Measurements from ENCODE around the gene EVA1C.
"Not testable (repeated sequence)": the region's sequence is repeated elsewhere in the genome, so short reads cannot be mapped to it uniquely, and the experiment has no call there.

EVA1C gene

GRCh38 chr21:32412162-32413014 is at the start of gene EVA1C:
EVA1C (plus strand) TSS chr21:32412706; CDS start chr21:32412854, 148 bp downstream.
- in situ Hi-C loops (cut with MboI; ENCODE audit: low sequenced_read_pairs), result loop anchor here (25.0 kb wide), 1 partner anchor 775 kb away; no protein-coding TSS in a partner anchor

- in situ Hi-C loops (cut with MboI; ENCODE audit: low sequenced_read_pairs), result no loop called here
Measured at GRCh38 chr21:32364387-32364786, 48.1 kb upstream of the EVA1C start.

GRCh38 chr21:32364796-32365195 is 47.7 kb upstream of the EVA1C start:
- in situ Hi-C loops (cut with MboI; ENCODE audit: low sequenced_read_pairs), result no loop called here

GRCh38 chr21:32366191-32366590 is 46.3 kb upstream of the EVA1C start:
- in situ Hi-C loops (cut with MboI; ENCODE audit: low sequenced_read_pairs), result no loop called here

GRCh38 chr21:32367158-32367557 is 45.3 kb upstream of the EVA1C start:
- in situ Hi-C loops (cut with MboI; ENCODE audit: low sequenced_read_pairs), result no loop called here

GRCh38 chr21:32368386-32368785 is 44.1 kb upstream of the EVA1C start:
- in situ Hi-C loops (cut with MboI; ENCODE audit: low sequenced_read_pairs), result no loop called here

- in situ Hi-C loops (cut with MboI; ENCODE audit: low sequenced_read_pairs), result not testable (repeated sequence)
Measured at GRCh38 chr21:32368961-32369360, 43.5 kb upstream of the EVA1C start.

- in situ Hi-C loops (cut with MboI; ENCODE audit: low sequenced_read_pairs), result no loop called here
Measured at GRCh38 chr21:32370998-32371766, 41.3 kb upstream of the EVA1C start.

- in situ Hi-C loops (cut with MboI; ENCODE audit: low sequenced_read_pairs), result no loop called here
Measured at GRCh38 chr21:32371913-32372314, 40.6 kb upstream of the EVA1C start.

- in situ Hi-C loops (cut with MboI; ENCODE audit: low sequenced_read_pairs), result no loop called here
Measured at GRCh38 chr21:32372755-32373154, 39.8 kb upstream of the EVA1C start.

GRCh38 chr21:32377506-32377905 is 35.0 kb upstream of the EVA1C start:
- in situ Hi-C loops (cut with MboI; ENCODE audit: low sequenced_read_pairs), result no loop called here

GRCh38 chr21:32377991-32378390 is 34.5 kb upstream of the EVA1C start:
- in situ Hi-C loops (cut with MboI; ENCODE audit: low sequenced_read_pairs), result no loop called here

- in situ Hi-C loops (cut with MboI; ENCODE audit: low sequenced_read_pairs), result no loop called here
Measured at GRCh38 chr21:32378956-32379355, 33.5 kb upstream of the EVA1C start.

- in situ Hi-C loops (cut with MboI; ENCODE audit: low sequenced_read_pairs), result no loop called here
Measured at GRCh38 chr21:32380940-32381339, 31.6 kb upstream of the EVA1C start.

GRCh38 chr21:32381571-32381970 is 30.9 kb upstream of the EVA1C start:
- in situ Hi-C loops (cut with MboI; ENCODE audit: low sequenced_read_pairs), result no loop called here

- in situ Hi-C loops (cut with MboI; ENCODE audit: low sequenced_read_pairs), result no loop called here
Measured at GRCh38 chr21:32382108-32382644, 30.3 kb upstream of the EVA1C start.

- in situ Hi-C loops (cut with MboI; ENCODE audit: low sequenced_read_pairs), result no loop called here
Measured at GRCh38 chr21:32383812-32384211, 28.7 kb upstream of the EVA1C start.

GRCh38 chr21:32386195-32386870 is 26.2 kb upstream of the EVA1C start:
- in situ Hi-C loops (cut with MboI; ENCODE audit: low sequenced_read_pairs), result no loop called here

- in situ Hi-C loops (cut with MboI; ENCODE audit: low sequenced_read_pairs), result no loop called here
Measured at GRCh38 chr21:32387151-32387550, 25.4 kb upstream of the EVA1C start.

- in situ Hi-C loops (cut with MboI; ENCODE audit: low sequenced_read_pairs), result no loop called here
Measured at GRCh38 chr21:32388306-32388705, 24.2 kb upstream of the EVA1C start.

- in situ Hi-C loops (cut with MboI; ENCODE audit: low sequenced_read_pairs), result no loop called here
Measured at GRCh38 chr21:32389337-32390015, 23.0 kb upstream of the EVA1C start.

All from HL-60/S4 (cell line).